ENCODE measurements around the gene SPINT2. TPM values are rescaled to one million over a fixed set of nuclear protein-coding genes. Genes with fewer than 3 reads are reported as not detected.

SPINT2 gene
- total RNA-seq, 2 experiments from 2014 or later = 31.5 to 35.1 TPM

- no peaks in the 10 kb centered on the region for H3K9me3 Mint-ChIP-seq (ENCODE audit: insufficient read depth)
- H3K36me3 Mint-ChIP-seq (ENCODE audit: low read depth) = no peaks in the 10 kb centered on the region
- no peak overlapping the region for H3K27ac Mint-ChIP-seq
- ATAC-seq (no peak), DNase-seq (no peak)
- peaks cover 2% of the 10 kb centered on the region for H3K4me1 Mint-ChIP-seq (ENCODE audit: low read depth)
- ChIA-PET POLR2A (no interaction called here), CTCF (interaction anchor here (1.1 to 3.3 kb wide), 5 partner anchors 9 to 128 kb away, joined by 3 to 18 read pairs (median 4); partner anchors contain the start of genes PSMD8 and SPINT2)
- no peaks in the 10 kb centered on the region for H3K27me3 Mint-ChIP-seq (ENCODE audit: low read depth)
- H3K4me3 Mint-ChIP-seq = no peak overlapping the region
Measured at GRCh38 chr19:38245826-38246498, 18.4 kb upstream of the SPINT2 start.

GRCh38 chr19:38247126-38247525 is 17.2 kb upstream of the SPINT2 start:
- H3K27ac Mint-ChIP-seq = no peak overlapping the region
- no peak for DNase-seq
- ChIA-PET POLR2A (no interaction called here), CTCF (interaction anchor here (1.8 kb wide), 1 partner anchor 127 kb away, joined by 5 read pairs; the partner anchor contains the start of gene PSMD8)
- H3K36me3 Mint-ChIP-seq (ENCODE audit: low read depth) = no peaks in the 10 kb centered on the region
- peaks cover 2% of the 10 kb centered on the region for H3K27me3 Mint-ChIP-seq (ENCODE audit: low read depth)
- no peaks in the 10 kb centered on the region for H3K9me3 Mint-ChIP-seq (ENCODE audit: insufficient read depth)
- no peak for ATAC-seq
- peaks cover 7% of the 10 kb centered on the region for H3K4me1 Mint-ChIP-seq (ENCODE audit: low read depth)
- no peak overlapping the region for H3K4me3 Mint-ChIP-seq

GRCh38 chr19:38247734-38248268 is 16.6 kb upstream of the SPINT2 start:
- DNase-seq = no peak
- no peaks in the 10 kb centered on the region for H3K36me3 Mint-ChIP-seq (ENCODE audit: low read depth)
- H3K4me1 Mint-ChIP-seq (ENCODE audit: low read depth) = peaks cover 7% of the 10 kb centered on the region
- POLR2A ChIA-PET = interaction anchor here (1.0 kb wide), 1 partner anchor 16 kb away, joined by 3 read pairs; the partner anchor contains the start of gene SPINT2
- H3K4me3 Mint-ChIP-seq = no peak overlapping the region
- no peaks in the 10 kb centered on the region for H3K9me3 Mint-ChIP-seq (ENCODE audit: insufficient read depth)
- CTCF ChIA-PET = no interaction called here
- ATAC-seq = no peak
- H3K27ac Mint-ChIP-seq = no peak overlapping the region
- H3K27me3 Mint-ChIP-seq (ENCODE audit: low read depth) = peaks cover 2% of the 10 kb centered on the region

GRCh38 chr19:38248421-38248820 is 16.0 kb upstream of the SPINT2 start:
- POLR2A ChIA-PET = interaction anchor here (1.0 kb wide), 1 partner anchor 16 kb away, joined by 3 read pairs; the partner anchor contains the start of gene SPINT2
- ATAC-seq (no peak), DNase-seq (no peak)
- H3K9me3 Mint-ChIP-seq (ENCODE audit: insufficient read depth) = no peaks in the 10 kb centered on the region
- peaks cover 2% of the 10 kb centered on the region for H3K27me3 Mint-ChIP-seq (ENCODE audit: low read depth)
- peaks cover 7% of the 10 kb centered on the region for H3K4me1 Mint-ChIP-seq (ENCODE audit: low read depth)
- no peaks in the 10 kb centered on the region for H3K36me3 Mint-ChIP-seq (ENCODE audit: low read depth)
- no peak overlapping the region for H3K4me3 Mint-ChIP-seq
- H3K27ac Mint-ChIP-seq = no peak overlapping the region
- CTCF ChIA-PET = no interaction called here

GRCh38 chr19:38250428-38250820 is 13.9 kb upstream of the SPINT2 start:
- ChIA-PET POLR2A (interaction anchor here (1.8 kb wide), 1 partner anchor 16 kb away, joined by 5 read pairs; no protein-coding TSS in a partner anchor), CTCF (interaction anchor here (1.2 kb wide), 1 partner anchor 86 kb away, joined by 3 read pairs; no protein-coding TSS in a partner anchor)
- Mint-ChIP-seq H3K9me3 (ENCODE audit: insufficient read depth) (no peaks in the 10 kb centered on the region), H3K27ac (no peak overlapping the region), H3K36me3 (ENCODE audit: low read depth) (no peaks in the 10 kb centered on the region), H3K4me1 (ENCODE audit: low read depth) (peaks cover 5% of the 10 kb centered on the region), H3K4me3 (no peak overlapping the region), H3K27me3 (ENCODE audit: low read depth) (peaks cover 7% of the 10 kb centered on the region)
- ATAC-seq (no peak), DNase-seq (no peak)

GRCh38 chr19:38250821-38251563 is 13.4 kb upstream of the SPINT2 start:
- Mint-ChIP-seq H3K27ac (no peak overlapping the region), H3K27me3 (ENCODE audit: low read depth) (peaks cover 11% of the 10 kb centered on the region), H3K9me3 (ENCODE audit: insufficient read depth) (no peaks in the 10 kb centered on the region), H3K4me1 (ENCODE audit: low read depth) (peaks cover 5% of the 10 kb centered on the region), H3K4me3 (no peak overlapping the region), H3K36me3 (ENCODE audit: low read depth) (no peaks in the 10 kb centered on the region)
- CTCF ChIA-PET = interaction anchor here (1.2 to 1.3 kb wide), 2 partner anchors 85 to 348 kb away, joined by 3 to 4 read pairs; no protein-coding TSS in a partner anchor
- POLR2A ChIA-PET = interaction anchor here (1.8 kb wide), 1 partner anchor 15 kb away, joined by 5 read pairs; no protein-coding TSS in a partner anchor
- ATAC-seq (no peak), DNase-seq (no peak)

GRCh38 chr19:38251564-38252051 is 12.8 kb upstream of the SPINT2 start:
- no peaks in the 10 kb centered on the region for H3K9me3 Mint-ChIP-seq (ENCODE audit: insufficient read depth)
- no peak overlapping the region for H3K4me3 Mint-ChIP-seq
- peaks cover 12% of the 10 kb centered on the region for H3K27me3 Mint-ChIP-seq (ENCODE audit: low read depth)
- H3K27ac Mint-ChIP-seq = no peak overlapping the region
- DNase-seq (no peak), ATAC-seq (no peak)
- POLR2A ChIA-PET = interaction anchor here (1.8 kb wide), 1 partner anchor 15 kb away, joined by 5 read pairs; no protein-coding TSS in a partner anchor
- CTCF ChIA-PET = interaction anchor here (1.3 to 2.1 kb wide), 3 partner anchors 7 to 349 kb away, joined by 4 to 5 read pairs (median 4); partner anchors contain the start of gene CATSPERG
- no peaks in the 10 kb centered on the region for H3K36me3 Mint-ChIP-seq (ENCODE audit: low read depth)
- peaks cover 6% of the 10 kb centered on the region for H3K4me1 Mint-ChIP-seq (ENCODE audit: low read depth)

- H3K9me3 Mint-ChIP-seq (ENCODE audit: insufficient read depth) = no peaks in the 10 kb centered on the region
- CTCF ChIA-PET = interaction anchor here (1.6 to 2.1 kb wide), 2 partner anchors 8 to 83 kb away, joined by 4 to 5 read pairs; partner anchors contain the start of gene CATSPERG
- POLR2A ChIA-PET = no interaction called here
- no peak overlapping the region for H3K27ac Mint-ChIP-seq
- H3K27me3 Mint-ChIP-seq (ENCODE audit: low read depth) = peaks cover 18% of the 10 kb centered on the region
- DNase-seq = no peak
- no peak for ATAC-seq
- H3K4me3 Mint-ChIP-seq = no peak overlapping the region
- H3K4me1 Mint-ChIP-seq (ENCODE audit: low read depth) = peaks cover 11% of the 10 kb centered on the region
- no peaks in the 10 kb centered on the region for H3K36me3 Mint-ChIP-seq (ENCODE audit: low read depth)
Measured at GRCh38 chr19:38252385-38252784, 12.0 kb upstream of the SPINT2 start.

GRCh38 chr19:38252941-38253691 is 11.3 kb upstream of the SPINT2 start:
- Mint-ChIP-seq H3K9me3 (ENCODE audit: insufficient read depth) (no peaks in the 10 kb centered on the region), H3K4me3 (no peak overlapping the region), H3K36me3 (ENCODE audit: low read depth) (no peaks in the 10 kb centered on the region), H3K27ac (no peak overlapping the region), H3K4me1 (ENCODE audit: low read depth) (peaks cover 11% of the 10 kb centered on the region), H3K27me3 (ENCODE audit: low read depth) (peaks cover 18% of the 10 kb centered on the region)
- CTCF ChIA-PET = interaction anchor here (1.6 to 2.1 kb wide), 2 partner anchors 9 to 83 kb away, joined by 4 to 5 read pairs; partner anchors contain the start of gene CATSPERG
- ATAC-seq (no peak), DNase-seq (no peak)
- POLR2A ChIA-PET = no interaction called here

- ChIA-PET POLR2A (no interaction called here), CTCF (interaction anchor here (2.1 kb wide), 1 partner anchor 10 kb away, joined by 5 read pairs; no protein-coding TSS in a partner anchor)
- Mint-ChIP-seq H3K4me1 (ENCODE audit: low read depth) (peaks cover 11% of the 10 kb centered on the region), H3K9me3 (ENCODE audit: insufficient read depth) (no peaks in the 10 kb centered on the region), H3K4me3 (no peak overlapping the region), H3K27me3 (ENCODE audit: low read depth) (peaks cover 18% of the 10 kb centered on the region), H3K36me3 (ENCODE audit: low read depth) (no peaks in the 10 kb centered on the region), H3K27ac (no peak overlapping the region)
- no peak for ATAC-seq
- DNase-seq = no peak
Measured at GRCh38 chr19:38253788-38254187, 10.6 kb upstream of the SPINT2 start.
